ENCODE measurements around the gene ALPK3. TPM values are rescaled to one million over a fixed set of nuclear protein-coding genes. Genes with fewer than 3 reads are reported as not detected.

ALPK3 gene
- total and polyA plus RNA-seq, 2 donors from 2014 or later, result 3.1 to 20.2 TPM

- intact Hi-C loops (cut with DNase I), result no loop called here
- Histone ChIP-seq H3K27me3 (ENCODE audit: control insufficient read depth, insufficient read depth, low read length) (no peaks in the 10 kb centered on the region), H3K4me3 (ENCODE audit: low read length in 3 of 3) (no peak overlapping the region), H3K4me1 (ENCODE audit: control insufficient read depth in 2 of 3, insufficient read depth in 2 of 3, low read depth in 1 of 3, low read length in 3 of 3) (peaks cover 0 to 4% (median 0%) of the 10 kb centered on the region in 3 donors), H3K9me3 (ENCODE audit: control insufficient read depth in 2 of 3, insufficient read depth in 1 of 3, low read length in 3 of 3) (no peaks in the 10 kb centered on the region), H3K36me3 (ENCODE audit: control insufficient read depth in 2 of 3, insufficient read depth in 3 of 3, low read length in 3 of 3) (peaks cover 2 to 23% (median 19%) of the 10 kb centered on the region in 3 donors), H3K9ac (ENCODE audit: low read length in 3 of 3) (no peak overlapping the region), H3K27ac (ENCODE audit: low read depth in 2 of 2, low read length in 2 of 2) (no peak overlapping the region)
- FAIRE-seq, result no peak
- DNase-seq, result no peak
- TF ChIP-seq CTCF (IDR thresholded peaks at IDR 0.05; ENCODE audit: borderline replicate concordance, extremely low read depth, insufficient read depth), result no peak
Observed at GRCh38 chr15:84805221-84805620, 11.9 kb upstream of the ALPK3 start.

- no peaks in the 10 kb centered on the region for H3K27me3 ChIP-seq (ENCODE audit: control insufficient read depth, insufficient read depth, low read length)
- no peaks in the 10 kb centered on the region for H3K9me3 ChIP-seq (ENCODE audit: control insufficient read depth in 2 of 3, insufficient read depth in 1 of 3, low read length in 3 of 3)
- no peak for FAIRE-seq
Observed at GRCh38 chr15:84807228-84807627, 9.9 kb upstream of the ALPK3 start.

GRCh38 chr15:84810073-84810840 lies 6.9 kb upstream of the ALPK3 start:
- Histone ChIP-seq H3K4me1 (ENCODE audit: control insufficient read depth in 2 of 3, insufficient read depth in 2 of 3, low read depth in 1 of 3, low read length in 3 of 3) (peaks cover 0 to 14% (median 0%) of the 10 kb centered on the region in 3 donors), H3K36me3 (ENCODE audit: control insufficient read depth in 2 of 3, insufficient read depth in 3 of 3, low read length in 3 of 3) (peaks cover 0 to under 1% (median 0%) of the 10 kb centered on the region in 3 donors), H3K27me3 (ENCODE audit: control insufficient read depth, insufficient read depth, low read length) (no peaks in the 10 kb centered on the region), H3K27ac (ENCODE audit: low read depth in 2 of 2, low read length in 2 of 2) (no peak overlapping the region), H3K9me3 (ENCODE audit: control insufficient read depth in 2 of 3, insufficient read depth in 1 of 3, low read length in 3 of 3) (no peaks in the 10 kb centered on the region), H3K4me3 (ENCODE audit: low read length in 3 of 3) (no peak overlapping the region), H3K9ac (ENCODE audit: low read length in 3 of 3) (no peak overlapping the region)
- intact Hi-C loops (cut with DNase I), result no loop called here
- DNase-seq (no peak), FAIRE-seq (no peak)
- TF ChIP-seq CTCF (IDR thresholded peaks at IDR 0.05; ENCODE audit: borderline replicate concordance, extremely low read depth, insufficient read depth), result no peak

More at GRCh38 chr15:84807228-84807627, 9.9 kb upstream of the ALPK3 start:
- H3K36me3 ChIP-seq (ENCODE audit: control insufficient read depth in 2 of 3, insufficient read depth in 3 of 3, low read length in 3 of 3), result peaks cover 2 to 12% (median 3%) of the 10 kb centered on the region in 3 donors
- H3K9ac ChIP-seq (ENCODE audit: low read length in 3 of 3), result no peak overlapping the region
- no peak for TF ChIP-seq CTCF (IDR thresholded peaks at IDR 0.05; ENCODE audit: borderline replicate concordance, extremely low read depth, insufficient read depth)
- H3K27ac ChIP-seq (ENCODE audit: low read depth in 2 of 2, low read length in 2 of 2), result no peak overlapping the region
- intact Hi-C loops (cut with DNase I), result no loop called here
- no peak overlapping the region for H3K4me3 ChIP-seq (ENCODE audit: low read length in 3 of 3)
- H3K4me1 ChIP-seq (ENCODE audit: control insufficient read depth in 2 of 3, insufficient read depth in 2 of 3, low read depth in 1 of 3, low read length in 3 of 3), result peaks cover 0 to 9% (median 0%) of the 10 kb centered on the region in 3 donors
- no peak for DNase-seq
